RWPE2 (cell line): ENCODE results near the gene RPN2.
A peak's percentile ranks its signal among the peaks of the same experiment; 100 is the strongest.

ENCODE experiments used
- ATAC-seq: fragments of 200-7000 bp; cut with Tn5 transposase; 3 replicates; pipeline ENCODE4 v1.9.1; 2021; ENCODE audit warnings: low read depth
- DNase-seq: peaks from one replicate; pipeline ENCODE4 v3.0.0-alpha.2; 2020; ENCODE audit warnings: low spot score
- H3K27ac ChIP-seq: fragments of 450-650 bp; 2 replicates; pipeline ENCODE4 v1.5.1; 2017; ENCODE audit warnings: mild to moderate bottlenecking; ENCODE audit not compliant: poor library complexity, severe bottlenecking
- H3K27me3 ChIP-seq: fragments of 250-450 bp; sonication (Bioruptor Pico); 2 replicates; pipeline ENCODE4 v1.5.1; 2021; ENCODE audit warnings: mild to moderate bottlenecking, moderate library complexity; ENCODE audit not compliant: insufficient read depth, poor library complexity, severe bottlenecking
- H3K36me3 ChIP-seq: fragments of 250-450 bp; sonication (Bioruptor Pico); 2 replicates; pipeline ENCODE4 v1.5.1; 2020; ENCODE audit warnings: low read depth, mild to moderate bottlenecking, moderate library complexity
- H3K4me1 ChIP-seq: fragments of 250-450 bp; sonication (Bioruptor Pico); 2 replicates; pipeline ENCODE4 v1.5.1; 2021; ENCODE audit warnings: mild to moderate bottlenecking, moderate library complexity; ENCODE audit not compliant: insufficient read depth, poor library complexity, severe bottlenecking
- H3K4me3 ChIP-seq: fragments of 250-450 bp; sonication (Bioruptor Pico); 2 replicates; pipeline ENCODE4 v1.5.1; 2021; ENCODE audit warnings: mild to moderate bottlenecking, moderate library complexity; ENCODE audit not compliant: severe bottlenecking
- H3K9me3 ChIP-seq: fragments of 250-450 bp; sonication (Bioruptor Pico); 2 replicates; pipeline ENCODE4 v1.5.1; 2021; ENCODE audit warnings: mild to moderate bottlenecking, moderate library complexity; ENCODE audit not compliant: severe bottlenecking
- TF ChIP-seq, protein P1 (sequence below): fragments of 450-650 bp; IDR thresholded peaks from one replicate; pipeline ENCODE4 v1.5.1; 2017; ENCODE audit warnings: mild to moderate bottlenecking, moderate library complexity; ENCODE audit not compliant: poor library complexity, severe bottlenecking

Gene RPN2

DNA sequence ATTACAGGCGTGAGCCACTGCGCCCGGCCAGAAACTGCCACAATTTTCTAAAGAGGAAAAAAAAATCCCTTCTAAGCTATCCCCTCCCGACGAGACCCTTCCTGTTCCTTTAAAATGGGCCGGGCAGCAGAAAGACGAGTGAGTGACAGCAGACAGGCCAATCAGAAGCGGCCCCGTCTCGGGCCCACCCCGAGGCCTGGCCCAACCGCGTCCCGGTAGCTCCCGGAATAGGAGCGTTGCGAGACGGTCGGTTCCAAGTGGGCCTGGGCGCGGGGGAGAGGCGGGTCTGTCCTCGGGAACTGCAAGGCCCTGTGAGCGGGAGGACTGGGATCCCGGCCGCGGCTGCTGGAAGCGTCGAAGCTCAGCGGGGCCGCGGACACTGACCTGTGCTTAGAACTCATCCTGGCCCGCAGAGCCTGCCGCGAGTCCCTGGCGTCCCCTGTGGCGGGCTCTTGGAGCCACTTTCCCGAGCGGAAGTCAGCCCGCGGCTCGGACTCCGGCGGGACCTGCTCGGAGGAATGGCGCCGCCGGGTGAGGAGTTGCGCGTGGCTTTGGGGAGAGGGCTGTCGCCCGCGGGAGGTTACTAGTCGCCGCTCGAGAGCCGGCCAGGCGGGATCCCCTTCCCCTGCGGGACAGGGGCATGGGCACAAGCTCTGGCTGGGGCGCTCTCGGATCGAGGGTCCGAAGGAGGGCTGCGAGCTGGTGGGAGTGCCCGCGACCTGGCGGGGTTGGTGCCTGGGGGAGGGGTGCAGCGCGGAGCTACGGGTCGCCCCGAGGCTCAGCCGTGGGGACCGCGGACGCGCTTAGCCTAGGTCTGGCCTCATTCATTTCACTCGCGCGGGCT is at the start of gene RPN2, which contains the start of gene MROH8:
Gene RPN2 (plus strand): TSS at position 492 of the 844 bp plus-strand sequence. CDS start 27 bp downstream, at position 519.
Gene MROH8 (minus strand): TSS at position 710 of the 844 bp plus-strand sequence.
- peak; percentile 100 for DNase-seq
- Histone ChIP-seq H3K27ac (peak within 1 kb of the TSS; percentile 88), H3K4me1 (peaks cover 13% of the 10 kb centered on the region), H3K9me3 (no peaks in the 10 kb centered on the region), H3K27me3 (no peaks in the 10 kb centered on the region), H3K36me3 (peaks cover 33% of the 10 kb centered on the region), H3K4me3 (peak within 1 kb of the TSS; percentile 88)
- ATAC-seq, result peak; percentile 96
- TF ChIP-seq, protein P1, sequence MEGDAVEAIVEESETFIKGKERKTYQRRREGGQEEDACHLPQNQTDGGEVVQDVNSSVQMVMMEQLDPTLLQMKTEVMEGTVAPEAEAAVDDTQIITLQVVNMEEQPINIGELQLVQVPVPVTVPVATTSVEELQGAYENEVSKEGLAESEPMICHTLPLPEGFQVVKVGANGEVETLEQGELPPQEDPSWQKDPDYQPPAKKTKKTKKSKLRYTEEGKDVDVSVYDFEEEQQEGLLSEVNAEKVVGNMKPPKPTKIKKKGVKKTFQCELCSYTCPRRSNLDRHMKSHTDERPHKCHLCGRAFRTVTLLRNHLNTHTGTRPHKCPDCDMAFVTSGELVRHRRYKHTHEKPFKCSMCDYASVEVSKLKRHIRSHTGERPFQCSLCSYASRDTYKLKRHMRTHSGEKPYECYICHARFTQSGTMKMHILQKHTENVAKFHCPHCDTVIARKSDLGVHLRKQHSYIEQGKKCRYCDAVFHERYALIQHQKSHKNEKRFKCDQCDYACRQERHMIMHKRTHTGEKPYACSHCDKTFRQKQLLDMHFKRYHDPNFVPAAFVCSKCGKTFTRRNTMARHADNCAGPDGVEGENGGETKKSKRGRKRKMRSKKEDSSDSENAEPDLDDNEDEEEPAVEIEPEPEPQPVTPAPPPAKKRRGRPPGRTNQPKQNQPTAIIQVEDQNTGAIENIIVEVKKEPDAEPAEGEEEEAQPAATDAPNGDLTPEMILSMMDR, result no peak

DNA sequence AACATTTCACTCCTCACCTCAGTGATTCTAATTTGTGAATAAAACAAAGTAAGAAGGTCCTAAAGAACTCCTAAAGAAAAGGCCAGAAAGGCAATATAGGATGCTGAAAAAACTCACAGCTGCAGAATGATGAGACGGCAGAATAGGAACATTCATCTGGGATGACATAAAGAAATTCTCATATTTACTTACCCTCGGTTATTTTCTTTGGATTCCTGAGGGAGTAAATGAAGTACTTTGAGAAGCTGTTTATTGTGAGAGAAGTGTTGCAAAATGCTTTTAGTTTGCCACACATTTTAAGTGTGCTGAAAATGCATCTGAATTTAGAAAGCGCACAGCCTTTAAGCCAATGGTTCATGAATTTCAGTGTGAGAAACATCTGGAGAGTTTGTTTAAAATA is 47.6 kb upstream of the RPN2 start:
- TF ChIP-seq, protein P1, result no peak
- no peaks in the 10 kb centered on the region for H3K36me3 ChIP-seq
- H3K27ac ChIP-seq, result no peak overlapping the region
- ATAC-seq (no peak), DNase-seq (no peak)
- H3K4me3 ChIP-seq, result no peak overlapping the region
- no peaks in the 10 kb centered on the region for H3K9me3 ChIP-seq
- peaks cover 10% of the 10 kb centered on the region for H3K27me3 ChIP-seq
- H3K4me1 ChIP-seq, result no peaks in the 10 kb centered on the region

DNA sequence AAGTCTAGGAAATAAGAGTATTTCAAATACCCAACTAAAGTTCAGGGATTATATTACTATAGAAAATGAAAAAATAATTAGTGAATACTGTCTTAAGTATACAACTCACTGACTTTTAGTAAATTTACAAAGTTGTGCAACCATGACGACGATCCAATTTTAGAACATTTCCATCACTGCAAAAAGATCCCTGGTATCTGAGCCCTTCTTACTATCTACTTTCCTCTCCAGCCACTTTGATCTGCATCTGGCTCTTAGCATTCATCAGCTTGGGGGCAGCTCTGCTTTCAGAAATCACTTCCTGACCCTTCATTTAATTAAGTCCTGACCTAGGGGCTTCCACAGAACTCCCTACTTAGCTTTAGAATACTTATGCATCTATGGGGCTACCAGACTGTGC is 45.2 kb upstream of the RPN2 start:
- no peak for DNase-seq
- Histone ChIP-seq H3K4me1 (no peaks in the 10 kb centered on the region), H3K9me3 (no peaks in the 10 kb centered on the region), H3K27ac (no peak overlapping the region), H3K4me3 (no peak overlapping the region), H3K27me3 (peaks cover 10% of the 10 kb centered on the region), H3K36me3 (no peaks in the 10 kb centered on the region)
- ATAC-seq, result no peak
- TF ChIP-seq, protein P1, result no peak

DNA sequence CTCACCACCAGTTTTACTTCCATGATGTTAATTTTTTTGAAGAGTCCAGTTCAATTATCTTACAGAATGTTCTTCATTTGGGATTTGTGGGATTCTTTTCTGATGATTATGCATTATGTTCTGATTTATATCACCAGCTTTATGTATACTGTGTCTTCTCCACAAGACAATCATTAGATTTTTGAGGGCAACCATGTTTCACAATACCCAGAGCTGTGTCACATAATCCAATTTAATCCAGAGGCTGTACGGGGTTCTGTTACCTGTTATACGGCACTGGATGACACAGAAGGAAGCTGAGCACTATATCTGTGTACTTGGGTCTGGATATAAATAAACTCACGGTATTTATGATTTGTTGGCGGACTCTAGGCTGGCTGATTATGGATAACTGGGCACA is 41.6 kb upstream of the RPN2 start:
- TF ChIP-seq, protein P1, result no peak
- ATAC-seq, result no peak; the same call in 2 of the 3 replicates
- Histone ChIP-seq H3K4me3 (no peak overlapping the region), H3K27ac (no peak overlapping the region), H3K36me3 (no peaks in the 10 kb centered on the region), H3K27me3 (peaks cover 10% of the 10 kb centered on the region), H3K4me1 (no peaks in the 10 kb centered on the region), H3K9me3 (no peaks in the 10 kb centered on the region)
- no peak for DNase-seq

DNA sequence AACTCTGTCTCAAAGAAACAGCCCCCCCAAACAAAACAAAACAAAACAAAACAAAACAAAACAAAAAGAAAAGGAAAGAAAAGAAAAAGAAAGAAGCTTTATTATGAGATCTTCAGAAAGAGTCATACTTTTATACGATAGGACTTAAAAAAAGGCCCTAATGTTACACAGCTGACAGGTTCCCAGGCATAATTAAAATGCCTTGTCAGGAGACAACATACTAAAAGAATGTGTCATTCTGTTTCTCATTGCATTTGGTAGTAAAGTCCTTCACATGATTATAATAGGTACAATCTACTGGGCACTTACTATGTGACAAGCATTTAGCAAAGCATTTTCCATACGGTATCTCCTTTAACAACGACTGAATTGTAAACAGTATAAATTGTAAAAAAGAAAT is 36.4 kb upstream of the RPN2 start:
- Histone ChIP-seq H3K36me3 (no peaks in the 10 kb centered on the region), H3K27me3 (no peaks in the 10 kb centered on the region), H3K4me3 (no peak overlapping the region), H3K27ac (no peak overlapping the region), H3K4me1 (no peaks in the 10 kb centered on the region), H3K9me3 (no peaks in the 10 kb centered on the region)
- 0 out of 3 replicates have a peak, but pooled peaks have one; percentile 22 for ATAC-seq
- no peak for DNase-seq
- TF ChIP-seq, protein P1, result no peak
